Loucy (cell line): ENCODE measurements around the gene DYRK2.

Experiments
- H2AFZ ChIP-seq: fragments of 200-600 bp; sonication (generic); 2 replicates; pipeline ENCODE4 v1.6.0; 2016; ENCODE audit warnings: antibody characterized with exemption, mild to moderate bottlenecking, low read length, moderate library complexity
- H3F3A ChIP-seq: fragments of 200-600 bp; 2 replicates; pipeline ENCODE4 v1.6.0; 2016; ENCODE audit warnings: antibody characterized with exemption, low read depth, mild to moderate bottlenecking
- H3K27me3 ChIP-seq: fragments of 200-600 bp; sonication (generic); 2 replicates; pipeline ENCODE4 v1.6.1; 2014; ENCODE audit warnings: low read length, mild to moderate bottlenecking; ENCODE audit not compliant: insufficient read depth, poor library complexity, severe bottlenecking
- H3K36me3 ChIP-seq: fragments of 200-600 bp; sonication (generic); 2 replicates; pipeline ENCODE4 v1.6.1; 2016; ENCODE audit warnings: low read length; ENCODE audit not compliant: insufficient read depth
- H3K4me1 ChIP-seq: fragments of 200-600 bp; sonication (generic); 2 replicates; pipeline ENCODE4 v1.5.1; 2014; ENCODE audit warnings: low read length, mild to moderate bottlenecking; ENCODE audit not compliant: insufficient read depth, poor library complexity, severe bottlenecking
- H3K4me2 ChIP-seq: fragments of 200-600 bp; sonication (generic); 2 replicates; pipeline ENCODE4 v1.6.0; 2014; ENCODE audit warnings: antibody characterized with exemption, low read length, low read depth, mild to moderate bottlenecking; ENCODE audit not compliant: poor library complexity, severe bottlenecking
- H3K4me3 ChIP-seq: fragments of 200-600 bp; sonication (generic); 2 replicates; pipeline ENCODE4 v1.5.1; 2014; ENCODE audit warnings: low read length, mild to moderate bottlenecking, mixed read lengths; ENCODE audit not compliant: poor library complexity, severe bottlenecking
- H3K79me2 ChIP-seq: fragments of 200-600 bp; sonication (generic); 2 replicates; pipeline ENCODE4 v1.6.1; 2014; ENCODE audit warnings: low read length; ENCODE audit not compliant: insufficient read depth
- H3K9ac ChIP-seq: fragments of 200-600 bp; sonication (generic); 2 replicates; pipeline ENCODE4 v1.6.0; 2014; ENCODE audit warnings: mild to moderate bottlenecking, low read depth, low read length, moderate library complexity; ENCODE audit not compliant: poor library complexity, severe bottlenecking
- H3K9me2 ChIP-seq: fragments of 200-600 bp; sonication (generic); replicated peaks from 2 replicates; pipeline ENCODE4 v1.6.1; 2016; ENCODE audit warnings: low read depth, low read length, mixed read lengths
- H3K9me3 ChIP-seq: fragments of 200-600 bp; sonication (generic); 2 replicates; pipeline ENCODE4 v1.6.1; 2014; ENCODE audit warnings: mild to moderate bottlenecking, antibody characterized with exemption, low read length, low read depth; ENCODE audit not compliant: insufficient read depth
- H4K20me1 ChIP-seq: fragments of 200-600 bp; sonication (generic); 2 replicates; pipeline ENCODE4 v1.6.0; 2014; ENCODE audit warnings: antibody characterized with exemption, low read length, mild to moderate bottlenecking; ENCODE audit not compliant: insufficient read depth, poor library complexity, severe bottlenecking
- CTCF ChIP-seq: fragments of 200-600 bp; sonication (generic); conservative IDR thresholded peaks from 2 replicates; pipeline ENCODE4 v1.5.1; 2014; ENCODE audit warnings: mild to moderate bottlenecking, antibody characterized with exemption, low read length
- EZH2phosphoT487 ChIP-seq: fragments of 200-600 bp; IDR thresholded peaks from 2 replicates; pipeline ENCODE4 v1.6.1; 2018; ENCODE audit warnings: antibody characterized with exemption, mild to moderate bottlenecking, moderate library complexity, borderline replicate concordance

The DYRK2 gene

GRCh38 chr12:67665679-67666078 is 17.1 kb downstream of the DYRK2 start:
- Histone ChIP-seq H3K9me3 (no peaks in the 10 kb centered on the region), H3K27me3 (no peaks in the 10 kb centered on the region), H4K20me1 (peaks cover 7% of the 10 kb centered on the region), H3K36me3 (0 out of 2 replicates have a peak, but pooled peaks cover under 1% of the 10 kb centered on the region), H3F3A (0 out of 2 replicates have a peak, but pooled peaks cover 3% of the 10 kb centered on the region), H3K9ac (no peak overlapping the region), H2AFZ (no peak overlapping the region), H3K4me3 (no peak overlapping the region), H3K4me2 (no peak overlapping the region), H3K9me2 (no peaks in the 10 kb centered on the region), H3K79me2 (peaks cover 15% of the 10 kb centered on the region; the same call in 1 of the 2 replicates), H3K4me1 (peaks cover 38% of the 10 kb centered on the region)
- TF ChIP-seq EZH2phosphoT487 (no peak), CTCF (no peak)

GRCh38 chr12:67666605-67667004 is 18.1 kb downstream of the DYRK2 start:
- H2AFZ ChIP-seq, result no peak overlapping the region
- H3K79me2 ChIP-seq, result peaks cover 9% of the 10 kb centered on the region; the same call in 1 of the 2 replicates
- TF ChIP-seq CTCF, result no peak
- TF ChIP-seq EZH2phosphoT487, result no peak
- peaks cover 29% of the 10 kb centered on the region for H3K4me1 ChIP-seq
- no peaks in the 10 kb centered on the region for H3K36me3 ChIP-seq
- H3K27me3 ChIP-seq, result no peaks in the 10 kb centered on the region
- no peak overlapping the region for H3K4me3 ChIP-seq
- H3F3A ChIP-seq, result no peaks in the 10 kb centered on the region
- no peaks in the 10 kb centered on the region for H4K20me1 ChIP-seq
- H3K9me2 ChIP-seq, result no peaks in the 10 kb centered on the region
- no peaks in the 10 kb centered on the region for H3K9me3 ChIP-seq
- H3K9ac ChIP-seq, result no peak overlapping the region
- H3K4me2 ChIP-seq, result no peak overlapping the region

GRCh38 chr12:67667276-67668073 is 18.9 kb downstream of the DYRK2 start:
- peaks cover 5% of the 10 kb centered on the region; the same call in 1 of the 2 replicates for H3K79me2 ChIP-seq
- H2AFZ ChIP-seq, result no peak overlapping the region
- no peak for TF ChIP-seq EZH2phosphoT487
- no peak for TF ChIP-seq CTCF
- peaks cover 20% of the 10 kb centered on the region for H3K4me1 ChIP-seq
- H3K9me2 ChIP-seq, result no peaks in the 10 kb centered on the region
- H4K20me1 ChIP-seq, result no peaks in the 10 kb centered on the region
- H3F3A ChIP-seq, result no peaks in the 10 kb centered on the region
- H3K27me3 ChIP-seq, result no peaks in the 10 kb centered on the region
- H3K4me3 ChIP-seq, result no peak overlapping the region
- H3K9ac ChIP-seq, result no peak overlapping the region
- no peaks in the 10 kb centered on the region for H3K9me3 ChIP-seq
- no peak overlapping the region for H3K4me2 ChIP-seq
- H3K36me3 ChIP-seq, result no peaks in the 10 kb centered on the region
